ENCODE measurements around the gene ARHGAP31. TPM values are rescaled to one million over a fixed set of nuclear protein-coding genes. Genes with fewer than 3 reads are reported as not detected.
"Not testable (repeated sequence)": the region's sequence is repeated elsewhere in the genome, so short reads cannot be mapped to it uniquely, and the experiment has no call there.

The ARHGAP31 gene
- total RNA-seq, 1 donor from 2014 or later, result 6.3 TPM

GRCh38 chr3:119365418-119365817 is 71.2 kb downstream of the ARHGAP31 start:
- H3K36me3 Mint-ChIP-seq (ENCODE audit: low read depth), result no peaks in the 10 kb centered on the region
- H3K4me1 Mint-ChIP-seq, result peaks cover 9% of the 10 kb centered on the region
- H3K27me3 Mint-ChIP-seq (ENCODE audit: low read depth), result no peaks in the 10 kb centered on the region
- no peak overlapping the region for H3K4me3 Mint-ChIP-seq
- DNase-seq (ENCODE audit: low read depth, low spot score), result no peak
- no peaks in the 10 kb centered on the region for H3K9me3 Mint-ChIP-seq
- H3K27ac Mint-ChIP-seq (ENCODE audit: unreplicated experiment), result peak overlapping the region; percentile 62
- no peak for TF ChIP-seq CTCF (conservative IDR thresholded peaks at IDR 0.05)

GRCh38 chr3:119367000-119367399 is 72.8 kb downstream of the ARHGAP31 start:
- H3K4me3 Mint-ChIP-seq, result no peak overlapping the region
- H3K4me1 Mint-ChIP-seq, result peaks cover 6% of the 10 kb centered on the region
- no peak for TF ChIP-seq CTCF (conservative IDR thresholded peaks at IDR 0.05)
- H3K27ac Mint-ChIP-seq (ENCODE audit: unreplicated experiment), result no peak overlapping the region
- no peak for DNase-seq (ENCODE audit: low read depth, low spot score)
- H3K36me3 Mint-ChIP-seq (ENCODE audit: low read depth), result no peaks in the 10 kb centered on the region
- H3K9me3 Mint-ChIP-seq, result no peaks in the 10 kb centered on the region
- H3K27me3 Mint-ChIP-seq (ENCODE audit: low read depth), result no peaks in the 10 kb centered on the region

GRCh38 chr3:119368298-119368697 is 74.1 kb downstream of the ARHGAP31 start:
- no peak overlapping the region for H3K4me3 Mint-ChIP-seq
- TF ChIP-seq CTCF (conservative IDR thresholded peaks at IDR 0.05), result no peak
- no peaks in the 10 kb centered on the region for H3K9me3 Mint-ChIP-seq
- DNase-seq (ENCODE audit: low read depth, low spot score), result no peak
- no peaks in the 10 kb centered on the region for H3K36me3 Mint-ChIP-seq (ENCODE audit: low read depth)
- H3K27ac Mint-ChIP-seq (ENCODE audit: unreplicated experiment), result no peak overlapping the region
- H3K27me3 Mint-ChIP-seq (ENCODE audit: low read depth), result no peaks in the 10 kb centered on the region
- H3K4me1 Mint-ChIP-seq, result peaks cover 6% of the 10 kb centered on the region

GRCh38 chr3:119371786-119372185 is 77.6 kb downstream of the ARHGAP31 start:
- DNase-seq (ENCODE audit: low read depth, low spot score); H3K9me3 Mint-ChIP-seq; H3K4me1 Mint-ChIP-seq; H3K27ac Mint-ChIP-seq (ENCODE audit: unreplicated experiment); H3K27me3 Mint-ChIP-seq (ENCODE audit: low read depth); H3K4me3 Mint-ChIP-seq; H3K36me3 Mint-ChIP-seq (ENCODE audit: low read depth): not testable (repeated sequence)

GRCh38 chr3:119375106-119375505 is 80.9 kb downstream of the ARHGAP31 start:
- Mint-ChIP-seq H3K36me3 (ENCODE audit: low read depth) (no peaks in the 10 kb centered on the region), H3K27ac (ENCODE audit: unreplicated experiment) (no peak overlapping the region), H3K27me3 (ENCODE audit: low read depth) (no peaks in the 10 kb centered on the region), H3K4me1 (no peaks in the 10 kb centered on the region), H3K9me3 (no peaks in the 10 kb centered on the region), H3K4me3 (no peak overlapping the region)
- DNase-seq (ENCODE audit: low read depth, low spot score), result no peak
- TF ChIP-seq CTCF (conservative IDR thresholded peaks at IDR 0.05), result no peak

GRCh38 chr3:119375510-119375909 is 81.3 kb downstream of the ARHGAP31 start:
- Mint-ChIP-seq H3K27ac (ENCODE audit: unreplicated experiment) (no peak overlapping the region), H3K4me1 (no peaks in the 10 kb centered on the region), H3K36me3 (ENCODE audit: low read depth) (no peaks in the 10 kb centered on the region), H3K4me3 (no peak overlapping the region), H3K27me3 (ENCODE audit: low read depth) (no peaks in the 10 kb centered on the region), H3K9me3 (no peaks in the 10 kb centered on the region)
- DNase-seq (ENCODE audit: low read depth, low spot score), result no peak
- TF ChIP-seq CTCF (conservative IDR thresholded peaks at IDR 0.05), result no peak
